Hematopoietic multipotent progenitor cell treated with erythropoietin and hydrocortisone succinate and interleukin-3 and kit ligand, for 15 days (in vitro differentiated cells): ENCODE data around the gene C3orf18.

Experiments used
- DNase-seq: peaks from one replicate; pipeline ENCODE4 v3.0.0-alpha.2; 2015; ENCODE audit warnings: low spot score

The C3orf18 gene

GRCh38 chr3:50580683-50581458 lies 13.3 kb upstream of the C3orf18 start:
- no peak for DNase-seq

- DNase-seq = no peak
Measured at GRCh38 chr3:50577348-50577747, 9.8 kb upstream of the C3orf18 start.

GRCh38 chr3:50575372-50575771 lies 7.8 kb upstream of the C3orf18 start:
- DNase-seq = no peak

GRCh38 chr3:50574444-50574831 lies 6.9 kb upstream of the C3orf18 start:
- no peak for DNase-seq

- no peak for DNase-seq
Measured at GRCh38 chr3:50573566-50574443, 6.3 kb upstream of the C3orf18 start.

- DNase-seq = peak; percentile 27
Measured at GRCh38 chr3:50572801-50573371, 5.3 kb upstream of the C3orf18 start.

- DNase-seq = peak; percentile 88
Measured at GRCh38 chr3:50572158-50572557, 4.6 kb upstream of the C3orf18 start.

- DNase-seq = no peak
Measured at GRCh38 chr3:50571486-50571885, 3.9 kb upstream of the C3orf18 start.

- no peak for DNase-seq
Measured at GRCh38 chr3:50570508-50571279, 3.1 kb upstream of the C3orf18 start.

- peak; percentile 94 for DNase-seq
Measured at GRCh38 chr3:50568947-50569749, 1.6 kb upstream of the C3orf18 start, which contains the start of gene HEMK1. TSS of gene HEMK1 (plus strand) at chr3:50569522. CDS start at chr3:50571105, 1,583 bp downstream.

GRCh38 chr3:50567011-50567385 lies 549 bp downstream of the C3orf18 start:
- no peak for DNase-seq

GRCh38 chr3:50564321-50564720 lies 3.2 kb downstream of the C3orf18 start:
- no peak for DNase-seq

- DNase-seq = no peak
Measured at GRCh38 chr3:50563867-50564266, 3.7 kb downstream of the C3orf18 start.

GRCh38 chr3:50562861-50563260 lies 4.7 kb downstream of the C3orf18 start:
- DNase-seq = no peak

GRCh38 chr3:50559702-50560101 lies 7.8 kb downstream of the C3orf18 start:
- no peak for DNase-seq

- DNase-seq = no peak
Measured at GRCh38 chr3:50557915-50558314, 9.6 kb downstream of the C3orf18 start.

- DNase-seq = no peak
Measured at GRCh38 chr3:50557106-50557505, 10.4 kb downstream of the C3orf18 start.

- no peak for DNase-seq
Measured at GRCh38 chr3:50554553-50554952, 13.0 kb downstream of the C3orf18 start.

GRCh38 chr3:50552598-50552997 lies 14.9 kb downstream of the C3orf18 start:
- DNase-seq = no peak

- no peak for DNase-seq
Measured at GRCh38 chr3:50551681-50552435, 15.7 kb downstream of the C3orf18 start.
